RWPE2 (cell line): ENCODE measurements around the gene TBC1D24.
A peak's percentile ranks its signal among the peaks of the same experiment; 100 is the strongest.

ENCODE experiments used
- ATAC-seq: fragments of 200-7000 bp; cut with Tn5 transposase; 3 replicates; pipeline ENCODE4 v1.9.1; 2021; ENCODE audit warnings: low read depth
- DNase-seq: peaks from one replicate; pipeline ENCODE4 v3.0.0-alpha.2; 2020; ENCODE audit warnings: low spot score
- H3K27ac ChIP-seq: fragments of 450-650 bp; 2 replicates; pipeline ENCODE4 v1.5.1; 2017; ENCODE audit warnings: mild to moderate bottlenecking; ENCODE audit not compliant: poor library complexity, severe bottlenecking
- H3K27me3 ChIP-seq: fragments of 250-450 bp; sonication (Bioruptor Pico); 2 replicates; pipeline ENCODE4 v1.5.1; 2021; ENCODE audit warnings: mild to moderate bottlenecking, moderate library complexity; ENCODE audit not compliant: insufficient read depth, poor library complexity, severe bottlenecking
- H3K36me3 ChIP-seq: fragments of 250-450 bp; sonication (Bioruptor Pico); 2 replicates; pipeline ENCODE4 v1.5.1; 2020; ENCODE audit warnings: low read depth, mild to moderate bottlenecking, moderate library complexity
- H3K4me1 ChIP-seq: fragments of 250-450 bp; sonication (Bioruptor Pico); 2 replicates; pipeline ENCODE4 v1.5.1; 2021; ENCODE audit warnings: mild to moderate bottlenecking, moderate library complexity; ENCODE audit not compliant: insufficient read depth, poor library complexity, severe bottlenecking
- H3K4me3 ChIP-seq: fragments of 250-450 bp; sonication (Bioruptor Pico); 2 replicates; pipeline ENCODE4 v1.5.1; 2021; ENCODE audit warnings: mild to moderate bottlenecking, moderate library complexity; ENCODE audit not compliant: severe bottlenecking
- H3K9me3 ChIP-seq: fragments of 250-450 bp; sonication (Bioruptor Pico); 2 replicates; pipeline ENCODE4 v1.5.1; 2021; ENCODE audit warnings: mild to moderate bottlenecking, moderate library complexity; ENCODE audit not compliant: severe bottlenecking
- TF ChIP-seq, protein P1 (sequence below): fragments of 450-650 bp; IDR thresholded peaks from one replicate; pipeline ENCODE4 v1.5.1; 2017; ENCODE audit warnings: mild to moderate bottlenecking, moderate library complexity; ENCODE audit not compliant: poor library complexity, severe bottlenecking

TBC1D24 gene

DNA sequence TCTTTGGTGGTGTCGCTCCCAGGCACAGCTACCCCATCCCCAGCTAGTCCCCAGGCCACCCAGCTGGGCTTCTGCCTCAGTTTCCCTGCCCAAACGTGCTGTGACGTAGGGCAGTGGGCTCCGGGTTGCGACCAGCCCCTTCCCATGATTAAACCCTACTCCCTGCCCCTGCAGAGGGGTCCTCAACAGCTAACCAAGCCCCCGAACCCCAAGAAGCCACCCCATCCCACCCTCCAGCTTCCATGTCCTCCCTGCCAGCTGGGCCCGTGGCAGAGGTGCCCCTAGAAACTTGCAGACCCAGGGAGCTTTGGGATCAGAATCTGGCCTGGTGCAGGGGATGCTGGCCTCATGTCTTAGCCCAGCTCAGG is 4.7 kb upstream of the TBC1D24 start:
- no peak for ATAC-seq
- H3K27me3 ChIP-seq: peaks cover 6% of the 10 kb centered on the region
- DNase-seq: no peak
- no peak overlapping the region for H3K27ac ChIP-seq
- H3K4me1 ChIP-seq: no peaks in the 10 kb centered on the region
- no peaks in the 10 kb centered on the region for H3K36me3 ChIP-seq
- H3K9me3 ChIP-seq: no peaks in the 10 kb centered on the region
- TF ChIP-seq, protein P1, sequence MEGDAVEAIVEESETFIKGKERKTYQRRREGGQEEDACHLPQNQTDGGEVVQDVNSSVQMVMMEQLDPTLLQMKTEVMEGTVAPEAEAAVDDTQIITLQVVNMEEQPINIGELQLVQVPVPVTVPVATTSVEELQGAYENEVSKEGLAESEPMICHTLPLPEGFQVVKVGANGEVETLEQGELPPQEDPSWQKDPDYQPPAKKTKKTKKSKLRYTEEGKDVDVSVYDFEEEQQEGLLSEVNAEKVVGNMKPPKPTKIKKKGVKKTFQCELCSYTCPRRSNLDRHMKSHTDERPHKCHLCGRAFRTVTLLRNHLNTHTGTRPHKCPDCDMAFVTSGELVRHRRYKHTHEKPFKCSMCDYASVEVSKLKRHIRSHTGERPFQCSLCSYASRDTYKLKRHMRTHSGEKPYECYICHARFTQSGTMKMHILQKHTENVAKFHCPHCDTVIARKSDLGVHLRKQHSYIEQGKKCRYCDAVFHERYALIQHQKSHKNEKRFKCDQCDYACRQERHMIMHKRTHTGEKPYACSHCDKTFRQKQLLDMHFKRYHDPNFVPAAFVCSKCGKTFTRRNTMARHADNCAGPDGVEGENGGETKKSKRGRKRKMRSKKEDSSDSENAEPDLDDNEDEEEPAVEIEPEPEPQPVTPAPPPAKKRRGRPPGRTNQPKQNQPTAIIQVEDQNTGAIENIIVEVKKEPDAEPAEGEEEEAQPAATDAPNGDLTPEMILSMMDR: no peak
- H3K4me3 ChIP-seq: no peak overlapping the region

GRCh38 chr16:2470603-2471015 is 4.3 kb upstream of the TBC1D24 start:
- Histone ChIP-seq H3K27ac (no peak overlapping the region), H3K27me3 (peaks cover 6% of the 10 kb centered on the region), H3K9me3 (no peaks in the 10 kb centered on the region), H3K4me1 (no peaks in the 10 kb centered on the region), H3K4me3 (no peak overlapping the region), H3K36me3 (no peaks in the 10 kb centered on the region)
- DNase-seq: no peak
- ATAC-seq: no peak
- TF ChIP-seq, protein P1: no peak

DNA sequence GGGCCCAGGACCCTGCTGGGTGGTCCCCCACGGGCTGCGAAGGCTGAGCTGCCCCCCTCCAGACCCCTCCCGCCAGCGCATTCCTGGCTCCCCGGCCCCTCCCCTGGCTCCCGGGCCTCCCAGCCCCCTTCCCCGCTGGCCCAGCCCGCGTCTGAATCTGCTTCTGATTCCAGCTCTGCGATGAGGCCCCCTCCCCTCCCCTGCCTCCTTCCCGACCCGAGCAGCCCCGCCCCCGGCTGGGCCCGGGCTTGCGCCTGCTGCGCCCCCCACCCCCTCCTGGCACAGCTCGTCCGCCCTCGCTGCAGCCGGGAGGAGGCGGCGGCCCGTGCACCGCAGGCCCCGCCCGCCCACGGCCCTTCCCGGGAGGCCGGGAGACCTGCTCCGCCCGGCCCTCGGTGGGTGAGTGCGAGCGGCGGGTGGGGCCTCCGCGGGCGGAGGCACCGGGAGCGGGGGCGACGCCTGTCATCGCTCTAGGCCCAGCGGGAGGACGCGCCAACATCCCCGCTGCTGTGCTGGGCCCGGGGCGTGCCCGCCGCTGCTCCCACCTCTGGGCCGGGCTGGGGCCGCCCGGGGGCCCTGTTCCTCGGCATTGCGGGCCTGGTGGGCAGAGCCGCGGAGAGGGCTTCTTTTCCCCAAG is 3.8 kb upstream of the TBC1D24 start, which contains the start of gene NTN3:
Gene NTN3, plus strand, starts transcription at position 282 of the 637 bp plus-strand sequence. CDS start 405 bp downstream, outside the sequence.
- no peaks in the 10 kb centered on the region for H3K4me1 ChIP-seq
- peak within 1 kb of the TSS; percentile 7 for H3K4me3 ChIP-seq
- H3K36me3 ChIP-seq: no peaks in the 10 kb centered on the region
- DNase-seq: no peak
- H3K9me3 ChIP-seq: no peaks in the 10 kb centered on the region
- TF ChIP-seq, protein P1: no peak
- ATAC-seq: peak; percentile 1; the same call in 2 of the 3 replicates
- no peak within 1 kb of the TSS for H3K27ac ChIP-seq
- H3K27me3 ChIP-seq: peaks cover 6% of the 10 kb centered on the region

- no peak for ATAC-seq
- Histone ChIP-seq H3K4me3 (peak overlapping the region; percentile 7), H3K27me3 (peaks cover 6% of the 10 kb centered on the region), H3K36me3 (no peaks in the 10 kb centered on the region), H3K27ac (no peak overlapping the region), H3K9me3 (no peaks in the 10 kb centered on the region), H3K4me1 (no peaks in the 10 kb centered on the region)
- no peak for DNase-seq
- TF ChIP-seq, protein P1: no peak
These were observed 3.1 kb upstream of the TBC1D24 start for GRCh38 chr16:2471653-2472487.

DNA sequence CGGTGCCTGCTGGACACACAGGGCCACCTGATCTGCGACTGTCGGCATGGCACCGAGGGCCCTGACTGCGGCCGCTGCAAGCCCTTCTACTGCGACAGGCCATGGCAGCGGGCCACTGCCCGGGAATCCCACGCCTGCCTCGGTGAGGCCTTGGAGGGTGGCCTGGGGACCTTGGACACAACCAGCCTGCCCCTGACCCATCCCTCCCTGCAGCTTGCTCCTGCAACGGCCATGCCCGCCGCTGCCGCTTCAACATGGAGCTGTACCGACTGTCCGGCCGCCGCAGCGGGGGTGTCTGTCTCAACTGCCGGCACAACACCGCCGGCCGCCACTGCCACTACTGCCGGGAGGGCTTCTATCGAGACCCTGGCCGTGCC is 2.5 kb upstream of the TBC1D24 start:
- H3K9me3 ChIP-seq: no peaks in the 10 kb centered on the region
- peaks cover 6% of the 10 kb centered on the region for H3K27me3 ChIP-seq
- no peak for ATAC-seq
- no peak overlapping the region for H3K27ac ChIP-seq
- no peaks in the 10 kb centered on the region for H3K4me1 ChIP-seq
- H3K36me3 ChIP-seq: no peaks in the 10 kb centered on the region
- TF ChIP-seq, protein P1: no peak
- DNase-seq: no peak
- no peak overlapping the region for H3K4me3 ChIP-seq
